NCI-H2227 (cell line): Measurements from ENCODE around the gene KIFAP3.
"Not testable (repeated sequence)": the region's sequence is repeated elsewhere in the genome, so short reads cannot be mapped to it uniquely, and the experiment has no call there.

Experiments used
- DNase-seq: peaks from one replicate; lab custom pipeline; 2025; ENCODE audit not compliant: unreplicated experiment; lab: John Stamatoyannopoulos, UW

KIFAP3 gene

DNA sequence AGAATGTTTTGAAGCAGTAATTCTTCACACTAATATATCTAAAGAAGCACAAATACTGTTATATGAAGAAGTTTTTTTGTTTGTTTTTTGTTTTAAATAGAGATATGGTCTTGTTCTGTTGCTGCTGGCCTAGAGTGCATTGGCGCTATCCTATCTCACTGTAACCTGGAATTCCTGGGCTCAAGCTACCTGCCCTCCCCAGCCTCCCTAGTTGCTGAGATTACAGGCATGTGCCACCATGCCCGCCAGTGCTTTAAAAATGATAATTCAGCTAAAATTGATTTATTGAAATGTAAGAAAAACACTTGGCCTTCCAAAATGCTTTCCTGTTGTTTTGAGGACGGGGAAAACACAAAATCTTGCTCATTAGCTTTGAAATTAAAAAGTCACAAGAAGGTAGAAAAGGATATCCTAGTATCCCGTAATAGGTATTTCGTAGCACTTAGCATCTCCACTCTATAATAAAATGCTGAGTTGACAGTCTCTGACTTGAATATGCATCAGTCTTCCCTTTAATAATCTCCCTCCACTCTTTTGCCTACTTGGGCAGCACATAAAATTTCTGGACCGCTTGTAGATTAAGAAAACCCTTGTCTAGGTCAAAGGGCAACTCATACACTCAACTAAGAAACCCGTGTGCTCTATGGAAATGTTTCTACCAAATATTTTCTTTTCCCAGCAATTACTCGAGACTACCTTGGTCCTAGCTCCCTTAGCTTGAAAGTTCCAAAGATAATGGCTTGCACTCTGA lies 182.1 kb downstream of the KIFAP3 start:
- no peak for DNase-seq

DNA sequence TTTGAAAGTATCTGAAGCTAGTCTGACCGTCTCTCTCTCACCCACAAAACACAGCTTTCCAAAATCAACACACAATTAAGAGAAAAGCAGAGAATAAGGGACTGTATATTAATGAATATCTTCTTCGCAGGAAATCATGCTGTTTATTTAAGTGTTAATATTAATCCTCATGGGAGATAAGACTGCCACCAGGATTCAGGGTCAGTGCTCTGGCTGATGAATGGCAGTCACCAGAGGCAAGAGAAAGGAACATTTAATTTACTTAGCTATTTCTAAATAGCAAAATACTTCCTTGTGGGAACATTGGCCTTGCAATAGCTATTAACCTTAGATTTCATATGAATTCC lies 183.0 kb downstream of the KIFAP3 start:
- DNase-seq = no peak

DNA sequence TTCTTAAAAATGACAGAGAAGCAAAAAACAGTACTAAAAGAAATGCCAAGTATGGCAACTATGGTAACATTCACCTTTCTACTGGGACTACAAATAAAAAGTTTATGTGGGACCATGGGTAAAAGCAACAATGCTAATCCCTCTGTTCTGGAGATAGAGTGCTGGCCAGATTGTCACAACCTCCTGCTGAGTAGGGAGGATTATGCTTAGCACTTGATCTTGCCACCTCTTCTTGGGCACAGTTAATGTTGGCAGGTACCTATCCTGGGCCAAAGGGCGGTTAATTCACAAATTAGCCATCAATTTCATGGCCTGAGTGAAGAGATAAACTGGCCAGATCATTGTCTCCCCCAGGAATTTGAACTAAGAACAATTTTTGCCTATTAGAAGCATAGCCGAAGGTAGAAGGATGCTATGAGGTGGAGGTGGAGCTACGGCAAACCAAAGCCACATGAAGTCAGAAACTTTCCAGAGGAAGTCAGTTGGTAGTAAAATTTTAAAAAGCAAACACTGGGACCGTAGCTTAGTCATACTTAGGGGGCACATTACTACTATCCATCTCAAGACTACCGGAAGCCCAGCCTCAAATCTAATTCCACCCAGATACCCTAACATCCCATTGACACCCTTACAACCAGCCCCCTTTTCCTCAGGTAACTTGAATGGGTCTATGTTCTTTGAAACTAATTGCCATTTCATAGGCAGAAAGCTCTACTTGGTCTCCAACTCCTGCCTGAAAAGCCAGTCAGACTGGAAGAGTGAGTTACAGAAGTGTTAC lies 183.5 kb downstream of the KIFAP3 start:
- no peak for DNase-seq

DNA sequence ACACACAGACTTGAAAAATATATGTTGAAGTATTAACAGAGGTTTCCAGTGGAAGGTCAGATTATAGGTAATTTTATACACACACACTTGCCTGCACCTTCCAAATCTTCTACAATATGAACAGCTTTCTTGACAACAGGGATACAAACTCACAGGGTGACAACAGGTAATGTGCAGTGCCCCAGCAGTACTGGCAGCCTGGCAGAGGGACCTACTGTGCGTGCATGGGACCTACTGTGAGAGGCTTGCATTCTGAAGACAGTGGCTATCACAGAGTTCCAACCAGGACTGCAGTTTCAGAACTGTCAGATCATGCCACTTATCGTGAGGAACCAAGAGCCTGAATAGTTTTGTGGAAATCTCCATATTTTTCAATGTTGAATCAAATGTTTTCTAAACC lies 184.6 kb downstream of the KIFAP3 start:
- no peak for DNase-seq

DNA sequence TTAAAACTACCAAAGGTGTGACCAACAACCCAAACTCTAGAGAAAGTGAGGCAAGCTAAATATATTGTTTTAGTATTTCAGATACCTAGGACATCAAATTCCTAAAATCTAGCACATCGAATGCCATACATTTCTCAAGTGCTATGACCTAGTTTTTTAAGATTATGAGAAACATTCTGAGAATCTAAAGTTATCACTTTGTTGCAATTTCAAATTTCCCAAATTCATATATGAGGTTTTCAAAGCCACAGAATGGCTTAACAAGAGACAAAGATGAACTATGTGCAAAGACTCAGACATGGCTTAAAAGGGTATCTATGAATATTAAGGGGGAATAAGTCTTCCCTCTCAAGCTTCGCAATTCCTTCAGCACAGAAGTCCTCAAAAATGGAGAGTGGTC lies 187.6 kb downstream of the KIFAP3 start:
- DNase-seq = no peak

DNA sequence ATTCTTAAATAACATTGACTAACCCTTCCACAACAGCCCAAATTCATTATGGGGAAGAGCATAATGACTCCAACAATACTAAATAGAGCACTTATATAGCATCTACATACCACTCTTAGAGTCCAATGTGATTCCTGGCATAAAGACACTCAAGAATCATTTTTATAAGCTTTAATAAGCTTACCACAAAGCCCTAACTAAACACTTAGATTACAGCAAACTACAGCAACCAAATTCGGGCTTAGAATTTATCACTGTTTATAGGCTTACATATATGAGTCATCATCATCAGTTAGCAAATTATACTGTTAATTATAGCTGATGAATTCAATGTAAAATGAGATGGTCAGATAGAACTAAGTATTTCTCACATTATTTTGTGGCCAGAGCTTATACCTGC lies 188.1 kb downstream of the KIFAP3 start:
- no peak for DNase-seq

DNA sequence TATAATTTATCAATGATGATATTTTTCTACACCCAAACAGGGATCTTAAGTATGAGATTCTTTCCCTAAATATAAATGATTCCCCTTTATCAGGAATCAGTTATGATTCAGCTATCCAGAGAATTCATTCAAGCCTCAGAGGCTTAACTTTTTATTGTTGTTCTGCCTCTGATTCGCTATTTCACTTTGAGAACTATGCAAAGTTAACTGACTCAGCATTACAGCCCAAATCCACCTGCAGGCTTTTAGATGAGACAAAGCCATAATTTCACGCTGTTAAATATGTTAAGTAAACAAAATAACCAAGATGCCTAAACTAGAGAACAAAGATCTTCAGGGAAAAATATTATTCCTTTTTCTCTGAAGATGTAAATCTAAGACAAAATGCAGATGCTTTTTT lies 189.3 kb downstream of the KIFAP3 start:
- no peak for DNase-seq

DNA sequence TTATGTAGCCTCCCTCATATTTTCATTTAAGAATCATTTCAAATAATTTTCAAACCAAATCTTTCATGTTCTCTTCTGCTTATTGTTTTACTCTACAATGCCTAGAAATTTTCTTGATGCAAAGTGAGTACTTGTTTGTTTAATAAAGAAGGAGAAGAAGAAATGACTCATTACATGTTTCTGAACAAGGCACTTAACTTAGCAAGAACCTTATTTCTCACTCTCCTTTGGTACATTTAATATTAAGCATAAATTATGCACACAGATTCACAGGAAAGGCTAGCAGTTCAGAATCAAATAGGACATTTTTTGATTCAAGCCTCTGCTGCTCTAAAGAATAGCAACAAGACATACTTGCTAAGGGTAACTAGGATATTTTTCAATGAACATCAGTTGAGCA lies 189.9 kb downstream of the KIFAP3 start:
- DNase-seq = no peak

DNA sequence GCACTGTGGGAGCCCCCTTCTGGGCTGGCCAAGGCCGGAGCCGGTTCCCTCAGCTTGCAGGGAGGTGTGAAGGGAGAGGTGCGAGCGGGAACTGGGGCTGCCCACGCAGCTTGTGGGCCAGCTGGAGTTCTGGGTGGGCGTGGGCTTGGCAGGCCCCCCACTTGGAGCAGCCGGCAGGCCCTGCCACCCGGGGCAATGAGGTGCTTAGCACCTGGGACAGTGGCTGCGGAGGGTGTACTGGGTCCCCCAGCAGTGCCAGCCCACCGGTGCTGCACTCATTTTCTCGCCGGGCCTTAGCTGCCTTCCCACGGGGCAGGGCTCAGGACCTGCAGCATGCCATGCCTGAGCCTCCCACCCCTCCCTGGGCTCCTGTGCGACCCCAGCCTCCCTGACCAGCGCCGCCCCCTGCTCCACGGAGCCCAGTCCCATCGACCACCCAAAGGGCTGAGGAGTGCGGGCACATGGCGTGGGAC lies 192.4 kb downstream of the KIFAP3 start:
- no peak for DNase-seq

DNA sequence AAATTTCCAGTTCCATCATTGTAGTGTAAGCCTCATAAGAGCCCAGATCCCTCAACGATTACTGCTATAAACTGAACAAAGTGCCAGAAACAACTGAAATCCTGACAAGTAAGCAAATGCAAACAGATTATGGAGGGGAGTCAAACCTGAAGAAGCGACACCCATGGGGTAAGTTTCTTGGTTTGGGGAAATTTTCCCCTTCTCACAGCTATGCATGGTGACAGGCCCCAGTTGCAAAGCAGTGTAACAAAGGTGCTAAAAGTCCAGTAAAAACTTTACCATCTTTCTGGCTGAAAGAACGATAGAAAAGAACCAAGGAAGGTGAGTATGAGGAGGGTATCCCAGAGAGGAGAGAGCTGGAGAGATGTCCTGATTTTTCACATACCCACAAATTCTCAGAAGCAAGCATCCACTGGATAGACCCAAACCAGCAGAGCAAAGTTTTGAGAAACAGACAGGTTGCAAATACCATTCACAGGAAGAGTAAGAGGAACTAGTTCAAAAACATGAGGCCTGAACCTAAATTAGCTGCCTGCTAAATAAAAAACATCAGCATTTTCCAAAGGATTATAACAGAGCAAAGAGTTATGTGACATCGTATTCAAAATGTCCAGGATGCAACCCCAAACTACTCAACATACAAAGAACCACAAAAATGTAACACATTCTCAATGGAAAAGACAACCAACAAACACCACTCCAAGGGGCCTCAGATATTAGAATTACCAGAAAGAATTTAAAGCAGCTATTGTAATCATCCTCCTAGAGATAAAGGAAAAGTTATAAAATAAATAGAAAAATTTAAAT lies 195.3 kb downstream of the KIFAP3 start:
- no peak for DNase-seq

DNA sequence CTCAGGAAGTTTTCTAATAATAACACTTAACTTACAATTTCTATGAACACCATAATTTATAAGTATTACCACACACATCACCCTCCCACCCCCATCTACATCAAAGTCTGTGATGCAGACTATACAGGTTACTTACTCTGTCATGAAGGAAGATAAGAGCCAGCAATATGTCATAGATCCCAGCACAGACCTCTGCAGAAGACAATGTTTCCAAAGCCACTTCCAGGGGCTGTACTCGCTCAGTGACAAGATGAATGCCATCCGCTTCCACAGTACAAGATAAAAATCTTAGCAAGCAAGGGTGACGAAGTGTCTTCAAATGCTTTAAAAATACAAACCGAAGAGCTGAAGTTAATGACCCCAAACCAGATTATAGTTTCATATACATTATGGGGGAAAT lies 196.0 kb downstream of the KIFAP3 start:
- no peak for DNase-seq

DNA sequence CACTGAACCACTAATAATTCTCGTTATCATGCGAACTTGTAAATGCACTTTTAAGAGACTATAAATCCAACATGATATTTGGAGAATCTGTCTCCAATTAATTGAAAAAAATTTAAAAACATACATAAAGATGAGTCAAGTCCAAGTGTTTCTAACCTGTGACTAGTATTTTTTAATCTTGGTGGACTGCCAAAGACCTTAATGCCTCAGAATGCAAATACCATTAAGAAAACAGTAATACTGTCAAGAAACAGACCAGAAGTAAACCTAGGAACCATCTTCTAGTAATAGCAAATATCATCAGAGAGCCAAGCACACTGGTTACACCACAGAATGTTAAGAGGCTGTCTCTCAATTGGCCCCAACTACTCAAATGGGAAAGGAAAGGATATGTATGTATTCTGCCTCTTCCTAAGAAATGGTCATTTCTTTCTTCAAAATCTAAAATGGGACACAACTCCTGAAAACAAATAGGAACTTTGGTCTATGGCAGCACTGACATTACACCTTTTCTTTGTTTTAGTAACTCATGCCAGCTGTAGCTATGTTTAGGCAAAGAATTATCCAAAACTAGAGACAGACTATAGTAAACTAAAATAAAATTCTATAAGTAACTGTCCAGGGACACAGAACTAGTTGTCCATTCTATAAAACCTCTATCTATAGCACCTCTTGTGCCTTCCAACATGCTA lies 196.5 kb downstream of the KIFAP3 start:
- DNase-seq = no peak

DNA sequence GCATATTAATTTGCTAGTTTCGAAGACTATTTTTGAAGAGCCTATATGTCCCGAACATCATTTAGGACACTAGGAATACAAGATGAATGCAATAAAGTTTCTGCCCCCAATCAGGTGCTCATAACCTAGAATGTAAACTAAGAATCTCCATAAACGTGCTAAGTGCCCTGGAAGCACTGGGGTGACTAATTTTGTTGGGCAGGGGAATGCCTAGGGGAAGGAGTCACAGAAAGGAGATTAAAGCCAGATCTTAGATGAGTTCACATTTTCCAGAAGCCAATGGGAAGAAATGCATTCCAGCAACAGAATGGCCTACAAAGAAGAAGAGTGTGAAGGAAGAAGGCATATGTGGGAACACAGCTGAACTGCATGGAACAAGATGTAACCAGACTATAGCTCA lies 200.3 kb downstream of the KIFAP3 start:
- DNase-seq = no peak

DNA sequence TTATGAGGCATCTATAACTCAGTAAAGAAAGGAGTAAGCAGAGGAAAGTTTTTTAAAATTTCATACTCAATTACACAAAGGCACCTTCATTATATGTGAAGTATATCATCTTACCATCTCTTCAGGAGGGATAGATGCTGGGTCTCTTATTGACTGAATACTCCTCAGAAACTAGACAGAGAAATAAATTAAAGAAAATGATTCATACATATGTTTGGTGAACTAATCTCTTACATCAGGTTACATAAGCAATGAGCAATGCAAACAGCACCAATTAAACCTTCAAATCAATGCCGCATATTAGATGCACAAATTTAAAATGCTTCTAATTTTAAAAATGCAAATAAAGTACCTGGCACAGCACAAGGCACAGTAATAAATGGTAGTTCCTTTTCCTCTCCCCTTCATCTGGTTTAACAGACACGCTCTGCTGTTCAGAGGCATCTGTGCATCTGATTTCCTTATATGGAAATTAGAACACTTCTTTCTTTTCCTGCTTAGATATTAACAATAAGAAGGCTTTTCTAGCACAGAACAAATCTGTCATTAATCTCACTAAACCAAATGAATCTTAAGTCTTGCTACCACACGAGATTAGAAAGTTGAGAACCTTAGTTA lies 200.8 kb downstream of the KIFAP3 start:
- DNase-seq = no peak

DNA sequence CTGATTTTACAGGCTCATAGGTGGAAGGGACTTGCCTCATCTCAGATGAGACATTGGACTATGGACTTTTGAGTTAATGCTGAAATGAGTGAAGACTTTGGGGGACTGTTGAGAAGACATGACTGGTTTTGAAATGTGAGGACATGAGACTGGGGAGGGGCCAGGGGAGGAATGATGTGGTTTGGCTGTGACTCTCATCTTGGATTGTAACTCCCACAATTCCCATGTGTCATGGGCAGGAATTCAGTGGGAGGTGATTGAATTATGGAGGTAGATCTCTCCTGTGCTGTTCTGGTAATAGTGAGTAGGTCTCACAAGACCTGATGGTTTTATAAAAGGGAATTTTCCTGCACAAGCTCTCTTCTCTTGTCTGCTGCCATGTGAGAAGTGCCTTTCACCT lies 201.6 kb downstream of the KIFAP3 start:
- no peak for DNase-seq

DNA sequence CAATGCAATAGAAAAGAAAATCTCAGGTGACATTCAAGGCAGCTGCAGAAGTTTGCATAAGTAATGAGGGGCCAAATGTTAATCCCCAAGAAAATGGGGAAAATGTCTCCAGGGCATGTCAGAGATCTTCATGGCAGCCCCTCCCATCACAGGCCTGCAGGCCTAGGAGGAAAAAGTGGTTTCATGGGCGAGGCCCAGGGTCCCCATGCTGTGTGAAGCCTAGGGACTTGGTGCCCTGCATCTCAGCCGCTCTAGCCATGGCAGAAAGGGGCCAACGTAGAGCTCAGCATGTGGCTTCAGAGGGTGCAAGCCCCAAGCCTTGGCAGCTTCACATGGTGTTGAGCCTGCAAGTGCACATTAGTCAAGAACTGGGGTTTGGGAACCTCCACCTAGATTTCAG lies 202.5 kb downstream of the KIFAP3 start:
- not testable (repeated sequence) for DNase-seq
